ENCODE measurements around the gene CYP2J2. TPM values are rescaled to one million over a fixed set of nuclear protein-coding genes. Genes with fewer than 3 reads are reported as not detected.

The CYP2J2 gene
- total and polyA plus RNA-seq, 2 donors (not counting 3 experiments of a cell fraction or from before 2014, with no cell fraction given), result 0.06 to 0.27 TPM

- BruUV-seq (replicated peaks), result no TSS peak
- H3K9me3 ChIP-seq (replicated peaks; ENCODE audit: control insufficient read depth, insufficient read depth, low read length), result no peaks in the 10 kb centered on the region
- intact Hi-C loops (cut with micrococcal nuclease), result loop anchor here (5.0 kb wide), 1 partner anchor 1203 kb away; no protein-coding TSS in a partner anchor
Measured at GRCh38 chr1:59945790-59946189, 19.2 kb upstream of the CYP2J2 start.

More at GRCh38 chr1:59945790-59946189, 19.2 kb upstream of the CYP2J2 start:
- dilution Hi-C loops (cut with MboI; ENCODE audit: extremely low pct_ligation_motif_present, low sequenced_read_pairs), result no loop called here
- Histone ChIP-seq H3K27ac (ENCODE audit: insufficient read depth, low read depth, low read length) (no peak overlapping the region), H3K4me1 (ENCODE audit: control insufficient read depth, extremely low read depth, insufficient read depth, low read length) (no peaks in the 10 kb centered on the region), H3K27me3 (ENCODE audit: control insufficient read depth in 2 of 2, insufficient read depth in 2 of 2, low read length in 2 of 2) (peaks cover 0 to 10% of the 10 kb centered on the region in 2 experiments), H3K9ac (replicated peaks; ENCODE audit: extremely low read depth, insufficient read depth, low read length) (no peak overlapping the region), H3K4me2 (ENCODE audit: insufficient read depth, low read length) (no peak overlapping the region), H4K20me1 (replicated peaks; ENCODE audit: control insufficient read depth, extremely low read depth, insufficient read depth, low read length) (no peaks in the 10 kb centered on the region), H3K79me2 (ENCODE audit: control insufficient read depth, insufficient read depth, low read length) (no peaks in the 10 kb centered on the region), H3K4me3 (replicated peaks in 1 of 3; ENCODE audit: insufficient read depth in 1 of 3, low read depth in 1 of 3, low read length in 3 of 3) (no peak overlapping the region), H3K36me3 (ENCODE audit: control insufficient read depth in 2 of 2, extremely low read depth in 1 of 2, insufficient read depth in 2 of 2, low read length in 2 of 2) (no peaks in the 10 kb centered on the region), H3K9me1 (replicated peaks; ENCODE audit: control insufficient read depth, extremely low read depth, insufficient read depth, low read length) (no peaks in the 10 kb centered on the region), H2AFZ (ENCODE audit: low read depth, low read length) (no peak overlapping the region)
- FAIRE-seq (no peak), DNase-seq (ENCODE audit: low read depth, low spot score) (no peak)
- no peak for TF ChIP-seq FOS (IDR thresholded peaks at IDR 0.05; ENCODE audit: borderline replicate concordance, insufficient read depth, low read length)
- TF ChIP-seq MYC (IDR thresholded peaks at IDR 0.05; ENCODE audit: low read depth, low read length), result no peak
- TF ChIP-seq MAX (IDR thresholded peaks at IDR 0.05; ENCODE audit: insufficient read depth, insufficient read length), result no peak
- TF ChIP-seq EZH2 (IDR thresholded peaks at IDR 0.05; ENCODE audit: borderline replicate concordance, low read depth, low read length, severe bottlenecking), result no peak
- no peak for TF ChIP-seq POLR2A (IDR thresholded peaks at IDR 0.05; ENCODE audit: low read depth, low read length)
- no peak for TF ChIP-seq POLR2AphosphoS5 (IDR thresholded peaks at IDR 0.05; ENCODE audit: insufficient read depth, low read depth, low read length)
- no peak for TF ChIP-seq JUN (IDR thresholded peaks at IDR 0.05; ENCODE audit: borderline replicate concordance, insufficient read depth, insufficient read length, low read depth)
- no peak for TF ChIP-seq GATA2 (IDR thresholded peaks at IDR 0.05; ENCODE audit: insufficient read depth, insufficient read length, low read depth, low read length)
- no peak for TF ChIP-seq CTCF (IDR thresholded peaks at IDR 0.05; ENCODE audit: extremely low read depth in 1 of 2, insufficient read depth in 1 of 2, low read depth in 1 of 2, low read length in 2 of 2)
- CTCF ChIA-PET, result interaction anchor here (1.0 to 3.8 kb wide), 10 partner anchors 8 to 182 kb away, joined by 3 to 366 read pairs (median 11); no protein-coding TSS in a partner anchor
- POLR2A ChIA-PET, result no interaction called here

Data from endothelial cell of umbilical vein (primary cell).